Measurements from ENCODE around the gene USP26.

DNA sequence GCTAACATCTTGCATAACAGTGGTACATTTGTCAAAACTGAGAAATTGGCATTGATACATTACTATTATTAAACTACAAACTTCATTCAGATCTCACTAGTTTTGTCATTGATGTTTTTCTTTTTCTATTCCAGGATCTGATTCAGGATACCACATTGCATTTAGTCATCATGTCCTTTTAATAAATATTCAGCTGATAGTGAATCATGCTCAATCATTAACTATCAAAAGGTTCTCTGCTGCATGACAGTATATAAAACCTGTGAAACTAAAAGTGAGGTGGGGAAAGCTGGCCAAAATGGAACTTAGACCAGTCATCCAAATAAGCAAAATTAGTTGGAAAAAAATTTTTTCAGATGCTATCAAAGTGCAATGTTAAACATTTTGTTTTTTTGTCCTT, 110.4 kb downstream of the USP26 start:
- TF ChIP-seq, protein P1, sequence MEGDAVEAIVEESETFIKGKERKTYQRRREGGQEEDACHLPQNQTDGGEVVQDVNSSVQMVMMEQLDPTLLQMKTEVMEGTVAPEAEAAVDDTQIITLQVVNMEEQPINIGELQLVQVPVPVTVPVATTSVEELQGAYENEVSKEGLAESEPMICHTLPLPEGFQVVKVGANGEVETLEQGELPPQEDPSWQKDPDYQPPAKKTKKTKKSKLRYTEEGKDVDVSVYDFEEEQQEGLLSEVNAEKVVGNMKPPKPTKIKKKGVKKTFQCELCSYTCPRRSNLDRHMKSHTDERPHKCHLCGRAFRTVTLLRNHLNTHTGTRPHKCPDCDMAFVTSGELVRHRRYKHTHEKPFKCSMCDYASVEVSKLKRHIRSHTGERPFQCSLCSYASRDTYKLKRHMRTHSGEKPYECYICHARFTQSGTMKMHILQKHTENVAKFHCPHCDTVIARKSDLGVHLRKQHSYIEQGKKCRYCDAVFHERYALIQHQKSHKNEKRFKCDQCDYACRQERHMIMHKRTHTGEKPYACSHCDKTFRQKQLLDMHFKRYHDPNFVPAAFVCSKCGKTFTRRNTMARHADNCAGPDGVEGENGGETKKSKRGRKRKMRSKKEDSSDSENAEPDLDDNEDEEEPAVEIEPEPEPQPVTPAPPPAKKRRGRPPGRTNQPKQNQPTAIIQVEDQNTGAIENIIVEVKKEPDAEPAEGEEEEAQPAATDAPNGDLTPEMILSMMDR (IDR thresholded peaks at IDR 0.05): no peak
- no peak for TF ChIP-seq POLR2A (IDR thresholded peaks at IDR 0.05)
